COLO829 (cell line): ENCODE results near the gene ETV6.

Experiments
- DNase-seq: peaks from one replicate; pipeline ENCODE4 v3.0.0; 2012; ENCODE audit warnings: low spot score

The ETV6 gene

GRCh38 chr12:11645391-11645790 is 4.1 kb upstream of the ETV6 start:
- no peak for DNase-seq

DNA sequence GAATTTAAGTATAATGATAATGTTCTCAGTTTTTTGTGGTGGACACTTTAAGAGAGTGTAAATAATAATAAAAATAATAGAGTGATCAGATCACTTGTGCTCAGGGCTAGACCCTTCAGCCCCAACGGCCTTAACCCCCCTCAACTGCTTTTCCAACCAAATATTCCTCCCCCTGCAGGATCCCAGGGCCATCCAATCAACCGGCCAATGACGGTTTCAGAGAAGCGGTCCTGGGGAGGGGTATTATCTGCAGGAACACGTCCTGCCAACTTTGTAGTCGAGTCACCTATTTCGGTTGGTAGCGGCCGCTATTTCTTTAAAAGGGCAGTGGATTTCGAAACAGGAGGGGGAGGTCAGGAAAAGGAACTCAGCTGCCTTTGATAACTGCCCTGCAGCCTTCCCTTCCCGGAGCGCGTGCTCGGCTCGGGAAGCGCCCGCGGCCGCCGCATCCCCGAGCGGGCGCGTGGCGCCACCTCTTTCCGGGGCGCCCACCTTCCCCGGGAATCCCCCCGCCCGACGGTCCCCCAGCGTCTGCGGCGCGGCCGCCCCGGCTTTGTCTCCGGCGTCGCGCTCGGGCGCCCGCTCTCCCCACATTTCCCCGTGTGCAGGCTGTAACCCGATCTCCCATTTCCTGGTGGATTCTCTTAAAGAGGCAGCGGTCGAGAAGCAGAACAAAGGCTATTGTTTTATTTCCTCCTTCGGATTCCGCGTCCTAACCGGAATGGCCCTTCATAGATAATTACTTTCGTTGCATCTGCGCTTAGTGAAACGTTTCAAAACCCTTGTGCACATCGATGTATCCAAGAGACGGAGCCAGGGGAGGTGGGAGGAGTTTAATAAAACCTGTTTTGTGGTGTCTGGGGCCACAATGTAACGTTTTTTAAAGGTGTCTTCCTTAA is 711 bp upstream of the ETV6 start:
- peak; percentile 87 for DNase-seq

GRCh38 chr12:11650286-11651281 is 1.1 kb downstream of the ETV6 start:
- DNase-seq, result no peak

DNA sequence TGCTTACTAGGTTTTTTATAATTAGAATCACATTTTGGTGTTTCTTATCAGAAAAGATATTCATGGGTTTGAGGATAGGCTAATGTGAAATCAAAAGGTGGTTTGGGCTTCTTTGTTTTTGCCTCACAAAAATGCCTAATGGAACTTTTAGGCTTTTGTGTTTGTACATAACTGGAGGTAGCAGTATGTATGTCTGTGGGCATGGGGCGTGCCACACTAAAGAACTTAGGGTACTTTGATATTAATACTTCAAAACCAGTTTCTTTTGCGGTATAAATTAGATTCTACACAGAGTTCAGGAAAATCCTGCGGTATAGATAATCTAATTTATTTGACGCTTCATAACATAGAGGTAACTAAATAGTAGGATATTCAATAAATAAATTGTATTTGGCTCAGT is 1.9 kb downstream of the ETV6 start:
- no peak for DNase-seq

- no peak for DNase-seq
These were observed 2.3 kb downstream of the ETV6 start for GRCh38 chr12:11651785-11652184.

GRCh38 chr12:11652351-11653040 is 3.0 kb downstream of the ETV6 start:
- DNase-seq, result no peak

DNA sequence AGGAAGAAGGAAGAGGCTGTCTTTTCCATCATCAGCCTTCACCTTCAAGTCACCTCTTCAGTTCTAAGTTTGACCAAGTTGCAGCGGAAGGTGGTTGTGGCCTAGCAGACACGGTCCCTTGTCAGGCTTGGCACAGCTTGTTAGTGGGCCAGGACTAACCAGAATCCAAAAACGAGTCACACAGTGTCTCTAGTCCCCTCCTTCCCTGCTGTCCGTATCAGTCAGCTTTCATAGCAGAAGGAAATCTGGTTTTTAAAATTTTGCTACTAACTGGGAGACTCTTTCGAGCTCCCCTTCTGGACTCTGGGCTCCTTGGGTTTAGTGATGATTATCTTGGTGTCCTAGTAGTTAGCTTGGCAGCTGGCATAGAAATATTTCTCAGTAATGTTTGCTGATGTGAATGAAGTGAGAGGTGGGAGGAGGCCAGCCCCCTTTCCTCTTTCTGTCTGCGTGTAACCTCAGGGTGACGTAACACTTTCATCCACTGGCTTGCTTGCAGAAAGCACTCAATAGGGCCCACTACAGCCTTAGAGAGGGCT is 3.8 kb downstream of the ETV6 start:
- DNase-seq, result no peak

DNA sequence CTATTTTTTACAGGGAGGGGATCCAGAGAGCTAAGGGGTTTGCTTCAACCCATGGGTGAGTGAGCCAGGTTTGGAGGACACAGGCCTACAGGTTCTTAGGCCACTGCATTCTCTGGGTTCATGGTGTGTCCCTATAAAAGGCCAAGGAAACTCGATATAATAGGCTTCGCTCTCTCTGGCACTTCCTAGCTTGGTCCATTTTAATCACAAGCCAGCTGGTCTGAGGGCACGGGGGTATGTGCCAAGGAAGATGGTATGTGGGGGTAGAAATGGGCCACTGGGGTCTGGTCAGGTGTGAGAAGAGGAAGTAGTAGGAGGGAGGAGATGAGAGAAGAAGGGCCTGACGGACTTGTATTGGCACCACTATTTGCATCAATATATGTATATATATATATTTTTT is 4.9 kb downstream of the ETV6 start:
- no peak for DNase-seq

DNA sequence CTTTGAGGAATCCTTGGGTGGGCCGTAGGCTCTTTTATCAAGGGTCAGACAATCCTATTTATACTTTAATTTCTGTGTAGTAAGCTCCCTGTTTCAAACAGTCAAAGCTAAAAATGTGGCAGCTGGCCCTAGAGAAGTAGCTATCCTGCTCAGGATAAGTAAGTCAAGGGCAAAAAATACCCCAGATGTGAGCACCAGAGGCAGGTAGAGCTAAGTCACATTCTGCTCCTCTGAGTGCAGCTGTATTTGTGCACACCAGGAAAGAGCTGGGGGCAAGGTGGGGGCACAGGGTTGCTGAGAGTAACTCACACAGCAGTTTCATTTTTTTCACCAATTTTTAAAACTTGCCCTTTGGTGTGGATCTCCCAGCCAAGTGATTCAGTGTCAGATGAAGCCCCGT is 5.3 kb downstream of the ETV6 start:
- no peak for DNase-seq

- no peak for DNase-seq
These were observed 6.4 kb downstream of the ETV6 start for GRCh38 chr12:11655842-11656241.

GRCh38 chr12:11656550-11656949 is 7.1 kb downstream of the ETV6 start:
- no peak for DNase-seq

- DNase-seq, result no peak
These were observed 8.0 kb downstream of the ETV6 start for GRCh38 chr12:11657511-11657910.

GRCh38 chr12:11658791-11659190 is 9.3 kb downstream of the ETV6 start:
- DNase-seq, result peak; percentile 87

DNA sequence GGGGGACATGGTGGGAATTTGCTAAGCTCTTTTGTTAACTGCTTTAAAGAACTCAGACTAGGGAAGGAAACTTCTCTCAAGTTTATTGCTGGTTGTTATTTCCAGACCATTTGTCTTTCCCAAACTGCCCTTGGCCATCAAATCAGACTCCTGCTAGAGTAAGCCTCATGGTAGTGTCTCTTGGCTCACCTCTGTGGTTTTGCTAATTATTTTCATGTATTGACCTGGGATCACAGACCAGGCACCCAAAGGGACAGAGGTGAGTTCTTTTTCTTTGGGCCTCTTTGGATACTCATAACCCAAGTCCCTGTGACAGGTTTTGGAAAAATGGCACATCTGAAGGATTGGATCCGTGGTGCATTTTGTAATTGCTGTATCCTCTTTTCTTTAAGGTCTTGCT is 11.2 kb downstream of the ETV6 start:
- DNase-seq, result no peak

DNA sequence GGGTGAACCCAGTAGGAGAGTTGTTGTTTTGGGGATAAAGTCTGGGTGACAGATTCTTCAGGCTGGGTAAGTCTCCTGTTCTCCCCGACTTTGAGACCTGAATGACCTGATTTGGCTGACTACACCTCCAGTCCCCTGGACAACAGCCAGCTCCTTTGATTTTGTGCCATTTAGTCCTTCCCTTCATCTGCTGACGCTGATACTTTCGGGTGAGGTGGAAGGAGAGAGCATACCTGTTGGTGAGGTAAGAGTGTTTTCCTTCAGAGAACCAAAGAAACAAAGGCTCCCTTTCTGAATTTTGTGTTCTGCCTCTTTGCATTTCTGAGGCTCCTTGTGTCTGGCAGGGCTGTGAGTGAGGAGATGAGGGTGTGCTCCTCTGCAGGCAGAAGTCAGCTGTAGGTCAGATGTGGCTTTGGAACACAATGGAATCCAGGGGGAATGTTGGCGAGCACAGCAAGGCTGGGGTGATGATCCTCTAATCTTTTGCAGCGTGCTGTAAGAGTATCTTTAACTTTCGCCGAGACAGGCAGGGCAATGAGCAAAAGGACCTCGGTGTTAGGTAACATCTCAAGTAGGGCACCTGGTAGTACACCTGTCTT is 12.1 kb downstream of the ETV6 start:
- no peak for DNase-seq

GRCh38 chr12:11662369-11662768 is 12.9 kb downstream of the ETV6 start:
- DNase-seq, result no peak

- no peak for DNase-seq
These were observed 13.7 kb downstream of the ETV6 start for GRCh38 chr12:11663130-11663529.

DNA sequence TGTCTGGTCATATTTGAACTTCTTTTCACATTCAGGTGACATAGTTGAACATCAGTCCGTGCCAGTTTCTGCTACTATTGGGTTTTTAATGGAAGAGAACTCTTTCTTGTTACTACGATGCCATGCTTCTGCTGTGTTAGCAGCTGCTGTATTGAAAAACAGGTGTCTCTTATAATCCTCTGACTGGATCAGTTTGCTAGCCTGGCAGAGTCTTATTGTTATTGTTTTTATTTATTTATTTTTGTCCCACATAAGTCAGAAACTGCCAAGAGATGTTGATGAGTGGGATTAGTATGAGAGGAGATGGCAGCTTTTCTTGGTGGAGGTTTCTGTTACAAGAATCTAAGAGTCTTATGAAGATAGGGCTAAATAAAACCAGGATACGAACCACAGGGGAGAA is 14.6 kb downstream of the ETV6 start:
- no peak for DNase-seq

DNA sequence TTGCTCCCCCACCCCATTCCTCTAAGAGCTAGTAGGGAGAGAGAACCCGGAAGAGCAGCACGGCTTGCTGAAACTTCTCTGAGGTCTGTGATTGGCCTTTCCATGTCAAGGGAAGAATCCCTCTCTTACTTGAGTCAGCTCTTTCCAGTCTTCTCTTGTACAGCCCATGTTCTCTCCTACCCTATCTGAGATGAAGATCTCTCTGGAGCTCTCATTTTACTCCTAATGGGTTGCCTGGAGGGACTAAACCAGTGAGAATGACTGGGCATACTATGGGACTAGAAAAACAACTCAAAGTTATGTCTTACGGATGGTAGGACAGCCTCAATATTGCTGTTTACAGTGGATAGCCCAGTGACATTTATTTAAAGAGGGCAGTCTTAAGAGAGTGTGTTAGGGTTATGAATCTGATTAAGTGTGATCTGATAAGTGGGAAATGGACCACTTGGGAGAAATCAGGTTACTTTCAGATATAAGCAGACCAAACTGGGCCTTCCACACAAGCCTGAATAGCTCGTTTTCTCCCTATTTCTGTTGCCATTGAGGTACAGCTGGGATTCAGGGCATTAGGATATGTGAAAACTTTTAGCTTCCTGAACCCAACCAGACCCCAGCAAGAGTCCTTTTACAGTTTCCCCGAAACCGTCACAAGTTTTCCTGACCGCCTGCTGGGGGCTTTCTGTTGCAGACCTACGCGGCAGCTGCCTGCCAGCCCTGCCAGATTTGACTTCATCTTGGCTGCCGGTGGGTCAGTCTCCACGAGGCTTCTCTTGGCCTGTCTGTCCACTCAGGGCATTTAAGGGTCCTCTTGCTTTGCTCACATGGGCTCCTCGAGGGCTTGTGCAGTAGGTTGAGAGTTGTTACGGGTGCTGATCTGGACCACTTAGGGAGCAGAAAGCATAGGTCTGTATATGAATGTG is 16.9 kb downstream of the ETV6 start:
- no peak for DNase-seq

DNA sequence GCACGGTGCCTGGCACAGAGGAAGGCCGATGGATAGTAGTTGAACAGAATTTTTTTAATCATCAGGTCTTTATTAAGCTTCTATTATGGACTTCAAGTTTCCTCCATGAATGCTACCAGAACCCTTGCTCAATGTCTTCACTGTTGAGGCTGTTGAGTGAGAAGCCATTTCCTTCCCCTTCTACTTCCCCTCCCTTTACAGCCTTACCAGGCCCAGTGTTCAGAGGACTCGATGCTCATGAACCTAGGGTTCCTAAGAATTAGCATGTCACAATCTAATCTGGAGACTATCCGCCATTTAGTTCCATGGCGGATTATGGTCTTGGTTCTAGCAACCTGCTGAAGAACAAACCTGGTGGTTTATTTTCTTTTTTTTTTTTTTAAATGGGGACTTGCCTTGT is 17.7 kb downstream of the ETV6 start:
- DNase-seq, result no peak

DNA sequence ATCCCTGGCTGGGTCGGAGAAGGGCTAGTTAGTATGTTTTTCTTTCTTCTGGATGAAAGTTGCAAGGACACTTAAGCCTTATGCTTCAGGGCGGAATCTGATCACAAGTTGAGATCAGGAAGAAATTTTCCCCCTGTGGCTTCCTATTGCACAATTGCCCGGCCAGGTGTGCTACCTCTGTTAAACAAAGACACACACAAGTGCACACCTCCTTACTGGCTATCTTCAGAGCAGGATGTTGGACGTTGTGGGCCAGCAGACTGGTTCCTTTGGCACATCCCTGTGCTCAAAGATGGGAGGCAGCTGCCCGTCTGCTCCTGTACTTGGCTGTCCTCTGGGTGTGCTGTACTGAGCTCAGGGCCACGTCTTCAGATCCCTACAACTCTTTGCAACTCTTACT is 19.1 kb downstream of the ETV6 start:
- no peak for DNase-seq
